ENCODE data around the gene RCVRN.
A peak's percentile ranks its signal among the peaks of the same experiment; 100 is the strongest.

GRCh38 chr17:9905902-9906301 lies 831 bp upstream of the RCVRN start:
- TF ChIP-seq CTCF (IDR thresholded peaks at IDR 0.05) (peak in 2 of 4 experiments; percentile 26 to 37), EP300 (IDR thresholded peaks at IDR 0.05) (no peak), POLR2A (IDR thresholded peaks at IDR 0.05) (no peak)
